Activated CD4-positive, alpha-beta T cell treated with anti-CD3 and anti-CD28 coated beads for 4 hours (primary cell): Measurements from ENCODE around the gene RIPOR2.
"Not testable (repeated sequence)": the region's sequence is repeated elsewhere in the genome, so short reads cannot be mapped to it uniquely, and the experiment has no call there.

Experiments
- DNase-seq, 2 donors: peaks; one replicate each; pipeline ENCODE4 v3.0.0-alpha.2; 2020

Gene RIPOR2

GRCh38 chr6:24902782-24903181 is 33.0 kb downstream of the RIPOR2 start:
- no peak for DNase-seq

GRCh38 chr6:24901698-24902328 is 33.9 kb downstream of the RIPOR2 start:
- DNase-seq, result no peak

GRCh38 chr6:24900917-24901697 is 34.7 kb downstream of the RIPOR2 start:
- no peak for DNase-seq

GRCh38 chr6:24899997-24900325 is 35.8 kb downstream of the RIPOR2 start:
- peak in 1 of 2 donors; percentile 10 for DNase-seq

- DNase-seq, result no peak
Measured at GRCh38 chr6:24899136-24899996, 36.4 kb downstream of the RIPOR2 start.

- no peak for DNase-seq
Measured at GRCh38 chr6:24898676-24899075, 37.1 kb downstream of the RIPOR2 start.

- no peak for DNase-seq
Measured at GRCh38 chr6:24897186-24897585, 38.6 kb downstream of the RIPOR2 start.

GRCh38 chr6:24893342-24893850 is 42.4 kb downstream of the RIPOR2 start:
- no peak for DNase-seq

GRCh38 chr6:24891004-24891403 is 44.8 kb downstream of the RIPOR2 start:
- DNase-seq, result no peak

- DNase-seq, result no peak
Measured at GRCh38 chr6:24890471-24890870, 45.3 kb downstream of the RIPOR2 start.

- DNase-seq, result no peak
Measured at GRCh38 chr6:24888715-24889370, 46.9 kb downstream of the RIPOR2 start.

GRCh38 chr6:24887545-24888140 is 48.1 kb downstream of the RIPOR2 start:
- no peak for DNase-seq

- DNase-seq, result peak; percentile 51 to 55
Measured at GRCh38 chr6:24883618-24884017, 52.1 kb downstream of the RIPOR2 start.

- DNase-seq, result no peak
Measured at GRCh38 chr6:24882835-24883555, 52.8 kb downstream of the RIPOR2 start.

- DNase-seq, result no peak
Measured at GRCh38 chr6:24882295-24882694, 53.5 kb downstream of the RIPOR2 start.

GRCh38 chr6:24881376-24881775 is 54.4 kb downstream of the RIPOR2 start:
- no peak for DNase-seq

- no peak for DNase-seq
Measured at GRCh38 chr6:24880451-24880850, 55.3 kb downstream of the RIPOR2 start.

GRCh38 chr6:24879351-24879750 is 56.4 kb downstream of the RIPOR2 start:
- DNase-seq, result no peak

- not testable (repeated sequence) for DNase-seq
Measured at GRCh38 chr6:24877747-24878146, 58.0 kb downstream of the RIPOR2 start.

- no peak for DNase-seq
Measured at GRCh38 chr6:24876499-24877465, 59.0 kb downstream of the RIPOR2 start.

- DNase-seq, result no peak
Measured at GRCh38 chr6:24875534-24875901, 60.2 kb downstream of the RIPOR2 start.
